GM18867 (cell line): Measurements from ENCODE around the gene ICAM1.
A peak's percentile ranks its signal among the peaks of the same experiment; 100 is the strongest.

Source experiments
- ATAC-seq: cut with Tn5 transposase; IDR thresholded peaks from one replicate; pipeline ENCODE4 v1.9.1; 2021; ENCODE audit warnings: mild to moderate bottlenecking, moderate library complexity; ENCODE audit not compliant: unreplicated experiment

The ICAM1 gene

GRCh38 chr19:10292206-10292788, 21.4 kb downstream of the ICAM1 start:
- ATAC-seq = peak; percentile 55

DNA sequence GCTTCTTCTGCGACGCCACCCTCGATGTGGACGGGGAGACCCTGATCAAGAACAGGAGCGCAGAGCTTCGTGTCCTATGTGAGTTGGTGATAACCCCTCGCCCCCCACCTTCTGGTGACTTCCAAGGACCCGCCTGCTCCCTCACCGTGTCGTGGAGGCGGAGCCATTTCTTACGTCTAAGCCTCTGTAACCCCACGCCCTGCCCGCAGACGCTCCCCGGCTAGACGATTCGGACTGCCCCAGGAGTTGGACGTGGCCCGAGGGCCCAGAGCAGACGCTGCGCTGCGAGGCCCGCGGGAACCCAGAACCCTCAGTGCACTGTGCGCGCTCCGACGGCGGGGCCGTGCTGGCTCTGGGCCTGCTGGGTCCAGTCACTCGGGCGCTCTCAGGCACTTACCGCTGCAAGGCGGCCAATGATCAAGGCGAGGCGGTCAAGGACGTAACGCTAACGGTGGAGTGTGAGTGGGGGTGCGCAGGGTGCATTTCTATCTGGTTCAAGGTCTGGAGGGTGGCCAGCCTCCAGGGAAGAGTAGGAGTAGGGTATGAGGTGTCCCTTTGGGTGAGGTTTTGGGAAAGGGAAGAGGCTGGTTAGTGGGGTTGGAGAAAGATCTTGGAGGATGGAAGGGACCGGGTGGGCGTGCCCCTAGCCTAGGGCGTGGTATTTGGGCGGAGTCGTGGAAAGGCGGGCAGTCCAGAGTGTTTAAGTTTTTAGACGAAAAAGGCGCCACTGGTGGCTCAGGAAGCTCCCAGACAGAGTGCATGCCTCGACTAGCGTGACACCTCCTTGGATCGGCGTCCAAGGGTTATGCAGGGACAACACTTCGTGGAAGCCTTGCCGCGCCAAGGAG, 22.1 kb downstream of the ICAM1 start:
- no peak for ATAC-seq

DNA sequence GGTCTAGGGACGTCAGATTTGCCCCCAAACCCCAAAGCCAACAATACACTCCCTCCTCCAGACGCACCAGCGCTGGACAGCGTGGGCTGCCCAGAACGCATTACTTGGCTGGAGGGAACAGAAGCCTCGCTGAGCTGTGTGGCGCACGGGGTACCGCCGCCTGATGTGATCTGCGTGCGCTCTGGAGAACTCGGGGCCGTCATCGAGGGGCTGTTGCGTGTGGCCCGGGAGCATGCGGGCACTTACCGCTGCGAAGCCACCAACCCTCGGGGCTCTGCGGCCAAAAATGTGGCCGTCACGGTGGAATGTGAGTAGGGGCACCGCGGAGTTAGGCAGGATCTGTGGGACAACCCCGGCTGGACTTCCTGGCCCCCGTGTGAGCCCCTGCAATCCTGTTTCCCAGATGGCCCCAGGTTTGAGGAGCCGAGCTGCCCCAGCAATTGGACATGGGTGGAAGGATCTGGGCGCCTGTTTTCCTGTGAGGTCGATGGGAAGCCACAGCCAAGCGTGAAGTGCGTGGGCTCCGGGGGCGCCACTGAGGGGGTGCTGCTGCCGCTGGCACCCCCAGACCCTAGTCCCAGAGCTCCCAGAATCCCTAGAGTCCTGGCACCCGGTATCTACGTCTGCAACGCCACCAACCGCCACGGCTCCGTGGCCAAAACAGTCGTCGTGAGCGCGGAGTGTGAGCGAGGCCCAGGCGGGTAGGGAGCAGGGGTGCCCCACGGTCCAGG, 22.9 kb downstream of the ICAM1 start:
- no peak for ATAC-seq

- ATAC-seq = no peak
Observed at GRCh38 chr19:10294368-10294697, 23.4 kb downstream of the ICAM1 start.

DNA sequence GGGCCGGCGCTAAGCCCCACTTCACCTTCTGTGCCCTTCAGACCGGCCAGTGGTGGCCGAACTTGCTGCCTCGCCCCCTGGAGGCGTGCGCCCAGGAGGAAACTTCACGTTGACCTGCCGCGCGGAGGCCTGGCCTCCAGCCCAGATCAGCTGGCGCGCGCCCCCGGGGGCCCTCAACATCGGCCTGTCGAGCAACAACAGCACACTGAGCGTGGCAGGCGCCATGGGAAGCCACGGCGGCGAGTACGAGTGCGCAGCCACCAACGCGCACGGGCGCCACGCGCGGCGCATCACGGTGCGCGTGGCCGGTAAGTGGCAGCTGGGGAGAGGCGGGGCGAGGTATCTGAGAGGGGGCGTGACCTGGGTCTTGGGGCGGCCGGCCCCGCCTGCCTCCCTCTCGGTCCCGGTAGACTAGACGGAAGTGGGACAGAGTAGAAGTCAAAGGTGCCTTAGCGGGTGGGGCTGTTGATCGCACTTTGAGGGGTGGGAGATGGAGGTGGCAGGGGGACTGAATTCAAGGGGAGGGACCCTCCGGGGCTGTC, 24.5 kb downstream of the ICAM1 start:
- ATAC-seq = peak; percentile 44

GRCh38 chr19:10295847-10296591, 25.1 kb downstream of the ICAM1 start:
- no peak for ATAC-seq

- no peak for ATAC-seq
Observed at GRCh38 chr19:10299545-10300458, 28.9 kb downstream of the ICAM1 start.

- ATAC-seq = no peak
Observed at GRCh38 chr19:10305139-10305806, 34.4 kb downstream of the ICAM1 start.

- ATAC-seq = no peak
Observed at GRCh38 chr19:10306327-10306726, 35.4 kb downstream of the ICAM1 start.

- no peak for ATAC-seq
Observed at GRCh38 chr19:10309423-10309822, 38.5 kb downstream of the ICAM1 start, which contains the start of gene ZGLP1. Gene ZGLP1, minus strand, starts transcription at chr19:10309815.

DNA sequence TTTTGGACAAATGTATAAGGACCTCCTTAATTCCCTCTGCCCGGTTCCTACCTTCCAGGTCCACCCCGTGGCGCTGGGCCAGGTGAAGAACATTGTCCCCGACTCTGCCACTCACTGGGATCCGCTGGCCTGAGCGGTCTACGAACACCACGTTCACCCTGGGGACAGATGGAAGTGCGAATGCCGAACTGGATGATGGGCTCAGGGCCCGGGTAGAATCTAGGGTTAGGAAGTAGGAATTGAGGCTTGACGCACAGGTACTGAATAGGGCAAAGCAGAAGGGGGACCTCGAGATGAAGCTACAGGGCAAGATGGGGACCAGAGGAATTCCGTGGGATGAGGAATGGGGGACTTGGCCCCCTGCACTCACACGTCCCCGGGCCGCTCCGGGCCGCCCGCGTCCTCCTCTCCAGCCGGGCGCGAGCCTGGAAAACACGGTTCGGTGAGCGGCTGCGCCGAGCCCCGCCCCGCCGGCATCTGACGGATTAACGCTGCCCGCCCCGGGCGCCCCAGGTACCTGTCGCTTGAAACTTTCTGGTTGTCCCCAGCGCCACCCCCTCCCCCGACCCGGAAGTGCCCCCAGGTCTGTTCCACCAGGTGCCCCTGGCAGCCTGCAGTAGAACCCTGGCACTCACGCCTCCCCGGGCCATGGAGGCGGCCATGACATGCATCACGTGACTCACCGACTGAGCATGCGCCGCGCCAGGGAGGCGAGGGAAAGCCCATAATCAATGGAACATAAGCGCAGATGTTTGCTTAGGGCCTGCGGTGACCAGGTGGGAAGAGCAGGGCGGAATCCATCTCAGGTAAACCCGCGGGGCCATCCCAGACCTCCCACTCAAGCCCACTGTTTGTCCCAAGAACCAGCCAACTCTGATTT, 44.7 kb downstream of the ICAM1 start, which contains the start of gene FDX2:
Gene FDX2, minus strand, starts transcription at position 681 of the 880 bp plus-strand sequence. Its CDS starts 19 bp downstream, at position 662.
- ATAC-seq = peak; percentile 54

DNA sequence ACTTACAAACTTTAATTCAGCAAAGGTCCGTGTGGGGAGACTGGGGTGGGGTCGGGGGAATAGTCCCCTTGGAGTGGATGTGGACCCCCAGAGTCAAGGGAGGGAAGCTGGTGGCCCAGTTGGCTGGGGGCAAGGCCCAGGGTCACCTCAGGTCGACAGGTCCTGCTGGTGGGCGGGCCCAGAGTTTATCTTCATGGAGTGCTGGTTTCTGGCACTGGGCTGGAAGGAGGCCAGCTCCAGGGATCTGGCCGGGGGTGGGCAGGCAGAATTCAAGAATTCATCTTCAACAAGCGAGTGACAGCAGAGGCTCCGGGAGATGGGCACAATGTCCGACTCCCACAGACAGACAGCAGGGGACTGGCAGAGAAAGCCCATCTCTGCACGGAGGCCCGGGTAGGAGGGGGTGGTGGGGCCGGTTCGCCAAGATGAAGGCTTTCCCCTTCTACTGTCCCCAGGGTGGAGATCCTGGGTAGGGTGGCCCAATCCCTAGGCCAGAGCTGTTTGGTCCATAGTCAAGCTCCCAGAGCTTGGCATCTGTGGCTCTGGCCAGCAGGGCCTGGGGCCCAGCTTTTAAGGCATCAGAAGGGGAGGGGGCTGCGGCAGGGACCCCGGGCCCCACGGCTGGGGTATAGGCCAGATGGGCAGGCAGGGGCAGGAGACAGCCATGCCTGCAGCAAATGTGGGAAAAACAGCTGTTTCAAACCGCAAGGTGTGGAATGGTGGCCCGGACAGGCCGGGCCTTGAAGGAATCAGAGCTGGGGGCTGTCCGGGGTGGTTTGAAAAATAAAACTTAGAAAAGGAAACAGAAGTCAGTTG, 45.5 kb downstream of the ICAM1 start:
- no peak for ATAC-seq

- no peak for ATAC-seq
Observed at GRCh38 chr19:10317045-10317856, 46.3 kb downstream of the ICAM1 start.

GRCh38 chr19:10317857-10318462, 47.0 kb downstream of the ICAM1 start:
- no peak for ATAC-seq

DNA sequence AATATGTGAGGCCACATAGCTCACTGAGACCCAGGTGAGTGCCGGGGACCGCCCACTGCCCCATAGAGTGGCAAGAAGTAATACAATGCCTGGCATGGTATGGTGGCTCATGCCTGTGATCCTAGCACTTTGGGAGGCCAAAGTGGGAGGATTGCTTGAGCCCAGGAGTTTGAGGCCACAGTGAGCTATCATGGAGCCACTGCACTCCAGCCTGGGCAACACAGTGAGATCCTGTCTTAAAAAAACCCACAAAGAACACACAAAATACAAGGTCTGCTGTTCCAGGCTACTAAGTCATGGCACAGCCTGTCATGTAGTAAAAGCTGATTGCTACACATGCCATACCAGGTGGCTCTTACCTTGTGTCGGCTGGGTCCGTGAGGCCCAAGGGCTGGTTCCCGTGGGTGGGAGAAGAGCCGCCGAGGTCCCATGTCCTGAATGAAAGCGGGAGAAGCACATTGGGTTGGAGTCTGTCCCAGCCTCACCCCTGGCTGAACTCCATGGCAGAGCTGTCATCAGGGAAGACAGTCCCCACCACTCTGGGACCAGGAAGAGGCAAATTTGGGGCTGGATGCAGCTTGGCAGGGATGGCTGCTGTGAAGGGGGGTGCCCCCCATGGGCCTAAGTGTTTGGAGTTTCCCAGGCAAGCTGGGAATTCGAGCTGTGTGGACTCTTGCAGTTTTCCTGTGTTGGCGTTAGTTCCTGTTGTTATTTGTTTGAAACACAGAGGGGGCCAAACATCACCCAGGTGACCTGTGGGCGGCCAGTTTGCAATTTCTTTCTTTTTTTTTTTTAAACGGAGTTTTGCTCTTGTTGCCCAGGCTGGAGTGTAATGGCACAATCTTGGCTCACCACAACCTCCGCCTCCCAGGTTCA, 48.1 kb downstream of the ICAM1 start:
- ATAC-seq = no peak
